ENCODE results near the gene SH3YL1.

- TF ChIP-seq SP1 (IDR thresholded peaks at IDR 0.05) (no peak), SUZ12 (IDR thresholded peaks at IDR 0.05) (no peak), BHLHE40 (IDR thresholded peaks at IDR 0.05; ENCODE audit: borderline replicate concordance) (no peak), FOXA1 (IDR thresholded peaks at IDR 0.05) (no peak), NFRKB (IDR thresholded peaks at IDR 0.05) (no peak), ELF4 (IDR thresholded peaks at IDR 0.05) (no peak), FOXM1 (IDR thresholded peaks at IDR 0.05; ENCODE audit: borderline replicate concordance) (no peak), ZNF384 (IDR thresholded peaks at IDR 0.05) (no peak), ARNT (IDR thresholded peaks at IDR 0.05) (no peak)
Observed at GRCh38 chr2:223971-224760, 39.7 kb downstream of the SH3YL1 start.
